GM18508 (cell line): Measurements from ENCODE around the gene GMDS.

Experiments used
- ATAC-seq: cut with Tn5 transposase; IDR thresholded peaks from one replicate; pipeline ENCODE4 v1.9.1; 2021; ENCODE audit warnings: moderate number of reproducible peaks; ENCODE audit not compliant: insufficient read depth, unreplicated experiment

Gene GMDS

GRCh38 chr6:2245103-2245876 is at the start of gene GMDS:
GMDS (minus strand) TSS chr6:2245605.
- no peak for ATAC-seq

- ATAC-seq, result no peak
These were observed 40.1 kb upstream of the GMDS start for GRCh38 chr6:2285510-2285909.

- ATAC-seq, result no peak
These were observed 30.5 kb upstream of the GMDS start for GRCh38 chr6:2275892-2276242.

GRCh38 chr6:2274981-2275891 is 29.8 kb upstream of the GMDS start:
- ATAC-seq, result no peak

- ATAC-seq, result no peak
These were observed 27.3 kb upstream of the GMDS start for GRCh38 chr6:2272696-2273095.

GRCh38 chr6:2270054-2270453 is 24.6 kb upstream of the GMDS start:
- no peak for ATAC-seq

- ATAC-seq, result no peak
These were observed 21.4 kb upstream of the GMDS start for GRCh38 chr6:2266841-2267240.

GRCh38 chr6:2266031-2266795 is 20.8 kb upstream of the GMDS start:
- ATAC-seq, result no peak

- no peak for ATAC-seq
These were observed 19.5 kb upstream of the GMDS start for GRCh38 chr6:2264932-2265331.

- ATAC-seq, result no peak
These were observed 18.5 kb upstream of the GMDS start for GRCh38 chr6:2263896-2264295.

- ATAC-seq, result no peak
These were observed 14.2 kb upstream of the GMDS start for GRCh38 chr6:2259574-2259973.

GRCh38 chr6:2259002-2259494 is 13.6 kb upstream of the GMDS start:
- ATAC-seq, result no peak

- no peak for ATAC-seq
These were observed 12.7 kb upstream of the GMDS start for GRCh38 chr6:2258112-2258511.

- no peak for ATAC-seq
These were observed 12.0 kb upstream of the GMDS start for GRCh38 chr6:2257363-2257762.

- no peak for ATAC-seq
These were observed 9.3 kb upstream of the GMDS start for GRCh38 chr6:2254747-2255146.

GRCh38 chr6:2249126-2249525 is 3.7 kb upstream of the GMDS start:
- no peak for ATAC-seq

GRCh38 chr6:2247664-2248063 is 2.3 kb upstream of the GMDS start:
- no peak for ATAC-seq

- ATAC-seq, result no peak
These were observed 765 bp upstream of the GMDS start for GRCh38 chr6:2245877-2246863.

- ATAC-seq, result no peak
These were observed 923 bp downstream of the GMDS start for GRCh38 chr6:2244261-2245102.
